Stimulated activated naive B cell treated with anti-CD40 and anti-IgM and Interleukin-4, amounts not matched to agents 10 μg/mL and 1 μg/mL and 100 μg/mL, for 72 hours (primary cell): Measurements from ENCODE around the gene WDPCP.
"Not testable (repeated sequence)": the region's sequence is repeated elsewhere in the genome, so short reads cannot be mapped to it uniquely, and the experiment has no call there.

Source experiments
- ATAC-seq, 2 donors: fragments of 150-1000 bp; cut with Tn5 transposase; replicated peaks; 2 replicates each; pipeline ENCODE4 v1.10.0; 2021; ENCODE audit warnings: moderate library complexity in 1 of 2
- DNase-seq: peaks from one replicate; pipeline ENCODE4 v3.0.0; 2021
- H3K27ac Mint-ChIP-seq: one replicate; pipeline ENCODE4 v1.8.0; 2022; ENCODE audit warnings: mild to moderate bottlenecking, mixed read lengths
- H3K27me3 Mint-ChIP-seq, 2 donors: one replicate each; pipeline ENCODE4 v1.8.0; 2022; ENCODE audit warnings: mixed read lengths in 2 of 2
- H3K36me3 Mint-ChIP-seq, 2 donors: one replicate each; pipeline ENCODE4 v1.8.0; 2022; ENCODE audit warnings: mixed read lengths in 2 of 2, mild to moderate bottlenecking in 1 of 2
- H3K4me1 Mint-ChIP-seq, 2 donors: one replicate each; pipeline ENCODE4 v1.8.0; 2022; ENCODE audit warnings: mixed read lengths in 2 of 2, mild to moderate bottlenecking in 1 of 2
- H3K4me3 Mint-ChIP-seq, 2 donors: one replicate each; pipeline ENCODE4 v1.8.0; 2022; ENCODE audit warnings: mild to moderate bottlenecking in 2 of 2, mixed read lengths in 2 of 2, moderate library complexity in 1 of 2
- H3K9me3 Mint-ChIP-seq, 2 donors: one replicate each; pipeline ENCODE4 v1.8.0; 2022; ENCODE audit warnings: mixed read lengths in 2 of 2, mild to moderate bottlenecking in 1 of 2

Gene WDPCP

GRCh38 chr2:63588385-63589147 lies at the start of gene WDPCP, which contains the start of gene MDH1:
TSS of gene WDPCP (minus strand) at chr2:63588477. CDS start at chr2:63588271, 206 bp downstream.
TSS of gene MDH1 (plus strand) at chr2:63588963. CDS start at chr2:63589044, 81 bp downstream.
- Mint-ChIP-seq H3K4me1 (peaks cover 16 to 32% of the 10 kb centered on the region in 2 donors), H3K9me3 (no peaks in the 10 kb centered on the region), H3K27ac (peak within 1 kb of the TSS; percentile 93), H3K36me3 (peaks cover 6 to 9% of the 10 kb centered on the region in 2 donors), H3K4me3 (peak within 1 kb of the TSS; percentile 95 to 97), H3K27me3 (no peaks in the 10 kb centered on the region)
- DNase-seq (peak; percentile 96), ATAC-seq (peak; percentile 92 to 93)

GRCh38 chr2:63632382-63632781 lies 44.1 kb upstream of the WDPCP start:
- ATAC-seq (no peak), DNase-seq (no peak)
- no peak overlapping the region for H3K27ac Mint-ChIP-seq
- peaks cover 21 to 39% of the 10 kb centered on the region in 2 donors for H3K9me3 Mint-ChIP-seq
- no peaks in the 10 kb centered on the region for H3K27me3 Mint-ChIP-seq
- H3K4me1 Mint-ChIP-seq = no peaks in the 10 kb centered on the region
- H3K36me3 Mint-ChIP-seq = peaks cover 4 to 6% of the 10 kb centered on the region in 2 donors
- H3K4me3 Mint-ChIP-seq = no peak overlapping the region

- no peaks in the 10 kb centered on the region for H3K27me3 Mint-ChIP-seq
- no peak for DNase-seq
- H3K36me3 Mint-ChIP-seq = peaks cover 4 to 6% of the 10 kb centered on the region in 2 donors
- no peak overlapping the region for H3K27ac Mint-ChIP-seq
- peaks cover 20 to 39% of the 10 kb centered on the region in 2 donors for H3K9me3 Mint-ChIP-seq
- H3K4me3 Mint-ChIP-seq = no peak overlapping the region
- no peaks in the 10 kb centered on the region for H3K4me1 Mint-ChIP-seq
- no peak for ATAC-seq
These were observed 43.2 kb upstream of the WDPCP start for GRCh38 chr2:63631501-63631900.

GRCh38 chr2:63628403-63628942 lies 40.2 kb upstream of the WDPCP start:
- ATAC-seq (no peak), DNase-seq (no peak)
- Mint-ChIP-seq H3K27me3 (peaks cover 8 to 11% of the 10 kb centered on the region in 2 donors), H3K9me3 (peaks cover 13 to 23% of the 10 kb centered on the region in 2 donors), H3K4me3 (no peak overlapping the region), H3K36me3 (peaks cover 4 to 6% of the 10 kb centered on the region in 2 donors), H3K27ac (no peak overlapping the region), H3K4me1 (peaks cover 4 to 6% of the 10 kb centered on the region in 2 donors)

GRCh38 chr2:63627866-63628265 lies 39.6 kb upstream of the WDPCP start:
- peaks cover 6 to 11% of the 10 kb centered on the region in 2 donors for H3K4me1 Mint-ChIP-seq
- peaks cover 4 to 6% of the 10 kb centered on the region in 2 donors for H3K36me3 Mint-ChIP-seq
- H3K27me3 Mint-ChIP-seq = peaks cover 8 to 11% of the 10 kb centered on the region in 2 donors
- no peak overlapping the region for H3K27ac Mint-ChIP-seq
- ATAC-seq = no peak
- no peak overlapping the region for H3K4me3 Mint-ChIP-seq
- DNase-seq = no peak
- peaks cover 12 to 19% of the 10 kb centered on the region in 2 donors for H3K9me3 Mint-ChIP-seq

GRCh38 chr2:63623763-63624162 lies 35.5 kb upstream of the WDPCP start:
- Mint-ChIP-seq H3K4me1 (peaks cover 6 to 11% of the 10 kb centered on the region in 2 donors), H3K27me3 (peaks cover 8 to 11% of the 10 kb centered on the region in 2 donors)
- H3K4me3 Mint-ChIP-seq, H3K9me3 Mint-ChIP-seq, ATAC-seq, DNase-seq, H3K27ac Mint-ChIP-seq, H3K36me3 Mint-ChIP-seq: not testable (repeated sequence)

GRCh38 chr2:63622751-63623150 lies 34.5 kb upstream of the WDPCP start:
- Mint-ChIP-seq H3K4me3 (no peak overlapping the region), H3K27me3 (peaks cover 8 to 11% of the 10 kb centered on the region in 2 donors), H3K4me1 (peaks cover 6 to 11% of the 10 kb centered on the region in 2 donors), H3K9me3 (peaks cover 0 to 3% of the 10 kb centered on the region in 2 donors), H3K27ac (no peak overlapping the region), H3K36me3 (no peaks in the 10 kb centered on the region)
- ATAC-seq (no peak), DNase-seq (no peak)

- Mint-ChIP-seq H3K9me3 (no peaks in the 10 kb centered on the region), H3K36me3 (no peaks in the 10 kb centered on the region), H3K4me3 (no peak overlapping the region), H3K27ac (no peak overlapping the region), H3K4me1 (peaks cover 6 to 11% of the 10 kb centered on the region in 2 donors), H3K27me3 (peaks cover 9 to 12% of the 10 kb centered on the region in 2 donors)
- ATAC-seq = no peak
- no peak for DNase-seq
These were observed 31.1 kb upstream of the WDPCP start for GRCh38 chr2:63619328-63619727.

GRCh38 chr2:63617366-63617765 lies 29.1 kb upstream of the WDPCP start:
- Mint-ChIP-seq H3K9me3 (no peaks in the 10 kb centered on the region), H3K27ac (no peak overlapping the region), H3K36me3 (no peaks in the 10 kb centered on the region), H3K27me3 (peaks cover 8 to 9% of the 10 kb centered on the region in 2 donors), H3K4me1 (no peaks in the 10 kb centered on the region), H3K4me3 (no peak overlapping the region)
- DNase-seq (no peak), ATAC-seq (no peak)

- Mint-ChIP-seq H3K4me1 (no peaks in the 10 kb centered on the region), H3K36me3 (no peaks in the 10 kb centered on the region), H3K27me3 (peaks cover 8 to 9% of the 10 kb centered on the region in 2 donors), H3K9me3 (no peaks in the 10 kb centered on the region), H3K4me3 (no peak overlapping the region), H3K27ac (no peak overlapping the region)
- ATAC-seq (no peak), DNase-seq (no peak)
These were observed 27.0 kb upstream of the WDPCP start for GRCh38 chr2:63614983-63615945.

GRCh38 chr2:63614448-63614968 lies 26.2 kb upstream of the WDPCP start:
- ATAC-seq (no peak), DNase-seq (no peak)
- Mint-ChIP-seq H3K36me3 (no peaks in the 10 kb centered on the region), H3K27ac (no peak overlapping the region), H3K4me1 (no peaks in the 10 kb centered on the region), H3K27me3 (peaks cover 8 to 9% of the 10 kb centered on the region in 2 donors), H3K4me3 (no peak overlapping the region), H3K9me3 (no peaks in the 10 kb centered on the region)

- no peaks in the 10 kb centered on the region for H3K4me1 Mint-ChIP-seq
- no peaks in the 10 kb centered on the region for H3K9me3 Mint-ChIP-seq
- H3K27me3 Mint-ChIP-seq = peaks cover 8 to 9% of the 10 kb centered on the region in 2 donors
- H3K4me3 Mint-ChIP-seq = no peak overlapping the region
- DNase-seq (no peak), ATAC-seq (no peak)
- H3K27ac Mint-ChIP-seq = no peak overlapping the region
- H3K36me3 Mint-ChIP-seq = peaks cover under 1 to 3% of the 10 kb centered on the region in 2 donors
These were observed 25.2 kb upstream of the WDPCP start for GRCh38 chr2:63613391-63613901.

GRCh38 chr2:63610525-63610924 lies 22.2 kb upstream of the WDPCP start:
- no peaks in the 10 kb centered on the region for H3K4me1 Mint-ChIP-seq
- peaks cover 8 to 9% of the 10 kb centered on the region in 2 donors for H3K27me3 Mint-ChIP-seq
- H3K27ac Mint-ChIP-seq = no peak overlapping the region
- ATAC-seq (no peak), DNase-seq (no peak)
- peaks cover 0 to 2% of the 10 kb centered on the region in 2 donors for H3K9me3 Mint-ChIP-seq
- peaks cover 18% of the 10 kb centered on the region in 2 donors for H3K36me3 Mint-ChIP-seq
- no peak overlapping the region for H3K4me3 Mint-ChIP-seq

GRCh38 chr2:63608865-63609264 lies 20.6 kb upstream of the WDPCP start:
- not testable (repeated sequence) for ATAC-seq, H3K27me3 Mint-ChIP-seq, DNase-seq, H3K4me1 Mint-ChIP-seq, H3K27ac Mint-ChIP-seq, H3K9me3 Mint-ChIP-seq, H3K4me3 Mint-ChIP-seq
- H3K36me3 Mint-ChIP-seq = peaks cover 24 to 29% of the 10 kb centered on the region in 2 donors
